ENCODE measurements around the gene L3MBTL4.

Gene L3MBTL4

DNA sequence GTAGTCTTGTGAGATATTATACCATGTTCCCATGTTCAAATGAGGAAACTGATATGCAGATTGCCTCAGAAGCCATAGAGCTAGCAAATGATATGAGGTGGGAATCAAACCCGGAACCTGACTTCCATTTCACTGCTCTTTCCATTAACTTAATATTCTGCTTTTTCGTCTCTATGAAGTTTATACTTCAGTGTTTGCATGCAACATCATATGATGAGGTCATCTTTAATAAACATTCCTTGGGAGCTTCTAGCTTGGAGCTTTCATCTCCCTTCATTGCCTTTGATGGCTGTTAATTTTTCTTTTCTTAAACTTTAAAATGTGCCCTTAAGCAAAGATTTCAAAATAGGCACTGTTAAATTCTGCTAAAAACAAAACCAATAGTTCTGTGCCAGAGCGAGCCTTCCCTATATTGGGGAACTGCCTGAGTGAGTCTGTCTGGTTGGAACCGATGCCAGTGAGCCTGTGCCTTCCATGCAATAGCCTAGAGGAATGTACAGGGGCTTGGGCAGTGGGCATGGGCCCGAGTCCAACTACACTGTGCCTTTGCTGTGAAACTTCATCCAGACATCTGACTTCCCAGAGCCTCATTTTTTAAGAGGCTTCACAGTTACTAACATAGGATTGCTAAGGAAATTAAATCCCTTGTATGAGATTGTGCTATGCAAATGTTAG lies 428.3 kb downstream of the L3MBTL4 start:
- DNase-seq (ENCODE audit: low spot score): no peak

- DNase-seq (ENCODE audit: low spot score): no peak
These were observed 430.5 kb downstream of the L3MBTL4 start for GRCh38 chr18:5984245-5984644.

GRCh38 chr18:5983488-5983887 lies 431.2 kb downstream of the L3MBTL4 start:
- DNase-seq (ENCODE audit: low spot score): no peak

- DNase-seq (ENCODE audit: low spot score): no peak
These were observed 432.4 kb downstream of the L3MBTL4 start for GRCh38 chr18:5982332-5982731.

GRCh38 chr18:5980721-5981120 lies 434.0 kb downstream of the L3MBTL4 start:
- no peak for DNase-seq (ENCODE audit: low spot score)

DNA sequence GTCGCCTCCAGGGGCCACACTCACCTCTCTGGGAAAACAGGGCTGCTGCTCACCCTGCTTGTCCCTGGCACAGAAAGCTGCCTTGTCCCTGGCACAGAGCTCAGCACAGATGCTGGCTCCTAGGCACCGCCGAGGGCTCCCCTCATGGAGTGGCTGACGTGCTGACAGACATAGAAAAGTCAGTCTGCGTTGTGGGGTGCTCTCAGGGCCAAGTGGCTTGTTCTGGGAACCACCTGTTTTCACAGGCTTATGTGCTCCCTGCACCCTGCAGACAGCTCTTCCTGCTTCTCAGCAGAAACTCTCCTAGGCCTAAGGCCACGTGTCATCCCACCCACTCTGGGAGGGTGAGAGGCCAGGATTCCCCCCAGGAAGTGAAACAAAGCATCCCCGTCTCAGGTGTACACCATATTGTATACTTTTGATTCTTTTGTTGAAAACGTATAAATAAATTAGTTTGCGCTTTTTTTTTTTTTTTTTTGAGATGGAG lies 434.7 kb downstream of the L3MBTL4 start:
- no peak for DNase-seq (ENCODE audit: low spot score)

- no peak for DNase-seq (ENCODE audit: low spot score)
These were observed 435.4 kb downstream of the L3MBTL4 start for GRCh38 chr18:5979176-5979888.

DNA sequence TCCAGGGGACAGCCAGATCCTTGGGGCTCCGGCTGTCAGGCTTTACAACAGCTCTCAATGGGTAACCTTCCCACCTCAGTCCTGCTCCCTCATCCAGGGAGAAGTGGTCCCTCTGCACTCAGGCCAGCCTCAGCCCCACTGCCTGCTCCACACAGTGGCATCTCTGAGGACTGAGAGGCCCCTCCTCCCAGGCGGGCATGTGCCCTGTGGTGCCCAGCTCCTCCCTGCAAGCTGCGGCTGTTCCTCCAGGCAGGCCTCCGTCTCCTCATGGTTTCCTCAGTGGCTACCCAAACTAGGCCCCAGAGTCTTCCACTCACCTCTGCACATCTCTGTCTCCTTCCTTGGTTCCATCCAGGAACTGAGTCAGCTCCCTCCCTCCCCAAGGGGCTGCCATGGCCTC lies 437.7 kb downstream of the L3MBTL4 start:
- DNase-seq (ENCODE audit: low spot score): no peak

DNA sequence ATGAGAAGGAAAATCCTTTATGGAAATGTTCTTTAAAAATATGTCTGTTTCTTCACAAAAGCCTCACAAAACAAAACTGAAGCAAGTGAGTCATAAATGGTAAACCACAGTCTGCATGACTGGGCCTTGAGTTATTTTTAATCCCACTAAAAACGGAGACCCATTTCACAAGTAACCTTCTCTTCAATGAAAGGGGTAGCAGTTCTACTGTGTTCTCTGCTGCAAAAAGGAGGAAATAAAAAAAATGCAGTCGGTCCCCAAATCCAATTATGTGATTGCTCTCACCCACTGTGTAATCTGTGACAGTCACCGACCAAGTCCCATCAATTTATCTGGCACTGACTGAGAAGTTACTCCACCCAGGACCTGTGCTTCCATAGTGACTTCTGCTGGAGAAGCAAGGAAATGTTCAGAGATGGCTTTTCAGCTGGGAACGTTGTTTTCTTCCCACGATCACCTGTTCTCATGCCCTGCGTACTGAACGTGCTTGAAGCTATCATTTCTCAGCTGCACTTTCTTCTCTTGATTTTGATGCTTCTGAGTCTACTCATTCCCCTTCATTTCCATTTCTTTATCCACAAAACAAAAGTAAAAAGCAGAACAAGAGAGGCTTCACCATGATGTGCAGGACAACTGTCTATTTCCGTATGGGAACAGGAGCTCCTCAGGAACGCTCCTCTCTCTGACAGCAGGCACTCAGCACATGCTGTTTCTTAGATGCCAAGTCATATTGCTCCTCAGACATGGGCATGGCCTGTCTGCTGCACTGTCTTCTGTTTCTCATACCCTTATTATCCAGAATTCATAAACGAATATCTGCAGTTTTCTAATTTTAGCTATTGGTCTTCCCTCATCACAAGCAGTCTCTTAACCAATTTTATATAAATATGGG lies 439.4 kb downstream of the L3MBTL4 start:
- no peak for DNase-seq (ENCODE audit: low spot score)

DNA sequence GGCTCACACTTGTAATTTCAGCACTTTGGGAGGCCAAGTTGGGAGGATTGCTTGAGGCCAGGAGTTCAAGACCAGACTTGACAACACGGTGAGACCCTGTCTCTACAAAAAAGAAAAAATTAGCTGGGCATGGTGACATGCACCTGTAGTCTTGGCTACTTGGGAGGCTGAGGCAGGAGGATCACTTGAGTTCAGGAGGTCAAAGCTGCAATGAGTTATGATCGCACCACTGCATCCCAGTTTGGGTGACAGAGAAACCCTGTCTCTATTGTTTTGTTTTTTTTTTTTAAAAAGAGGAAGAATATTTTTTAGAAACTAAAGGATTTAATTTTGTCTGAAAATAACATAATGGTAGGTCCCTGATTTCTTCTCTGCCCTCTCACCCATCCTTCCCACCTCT lies 440.0 kb downstream of the L3MBTL4 start:
- DNase-seq (ENCODE audit: low spot score): no peak

DNA sequence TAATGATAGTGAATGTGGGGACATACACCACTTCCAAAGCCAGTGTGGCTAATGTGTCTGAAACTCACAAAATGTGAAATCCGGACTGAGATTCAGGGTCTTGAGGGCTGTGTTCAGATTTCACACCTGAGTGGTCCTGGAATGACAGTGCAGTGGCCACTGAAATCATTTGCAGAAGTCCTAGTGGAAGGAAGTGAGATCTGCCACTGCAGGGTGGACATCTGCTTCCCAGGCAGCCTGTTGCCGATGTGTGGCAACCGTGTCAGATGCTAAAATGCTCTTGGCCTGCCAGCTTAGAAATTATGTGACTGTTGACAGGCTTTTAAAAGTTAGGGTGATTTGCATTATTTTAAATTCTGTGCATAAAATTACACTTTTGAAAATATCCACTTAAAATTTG lies 441.6 kb downstream of the L3MBTL4 start:
- DNase-seq (ENCODE audit: low spot score): no peak

DNA sequence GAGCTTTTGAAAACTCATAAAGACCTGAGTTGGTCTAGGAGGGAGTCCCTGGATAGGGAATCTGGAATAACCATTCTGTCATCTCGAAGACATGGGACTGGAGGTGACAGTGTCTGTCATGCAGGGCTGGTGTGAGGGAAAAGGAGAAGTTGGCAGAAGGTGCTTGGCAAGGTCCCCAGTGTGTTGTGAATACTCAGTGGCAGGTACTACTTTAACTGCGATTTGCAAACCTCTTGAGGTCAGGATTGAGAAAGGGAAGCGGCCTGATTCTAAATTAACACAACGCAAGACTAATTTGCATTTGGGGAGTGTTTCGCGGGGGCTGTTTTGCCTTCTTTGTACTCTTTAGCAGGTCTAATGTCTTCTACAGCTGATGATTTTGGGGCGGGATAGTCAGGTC lies 442.4 kb downstream of the L3MBTL4 start:
- DNase-seq (ENCODE audit: low spot score): no peak

DNA sequence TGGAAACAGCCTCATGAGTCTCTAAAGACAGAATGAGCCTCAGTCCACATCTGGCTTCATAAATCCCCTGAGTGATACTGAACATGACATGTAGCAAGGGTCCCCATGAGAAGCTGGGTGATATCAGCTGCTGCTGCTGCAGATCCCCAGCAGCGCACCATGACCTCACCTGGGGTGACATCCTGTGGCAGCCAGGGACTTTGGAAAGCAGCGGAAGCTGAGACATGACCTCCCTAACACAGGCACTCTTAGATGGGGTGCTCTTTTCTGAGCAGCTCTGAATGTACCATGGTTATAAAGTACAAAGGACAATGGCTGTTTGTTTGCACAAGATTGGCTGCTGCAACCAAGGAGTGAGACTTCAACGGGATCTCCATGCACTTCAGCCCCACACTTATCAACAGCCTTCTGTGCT lies 444.7 kb downstream of the L3MBTL4 start:
- peak; percentile 66 for DNase-seq (ENCODE audit: low spot score)

- peak; percentile 39 for DNase-seq (ENCODE audit: low spot score)
These were observed 445.2 kb downstream of the L3MBTL4 start for GRCh38 chr18:5969355-5969988.

- no peak for DNase-seq (ENCODE audit: low spot score)
These were observed 447.0 kb downstream of the L3MBTL4 start for GRCh38 chr18:5967666-5968065.

GRCh38 chr18:5967007-5967406 lies 447.7 kb downstream of the L3MBTL4 start:
- DNase-seq (ENCODE audit: low spot score): no peak

- no peak for DNase-seq (ENCODE audit: low spot score)
These were observed 448.2 kb downstream of the L3MBTL4 start for GRCh38 chr18:5966514-5966913.

DNA sequence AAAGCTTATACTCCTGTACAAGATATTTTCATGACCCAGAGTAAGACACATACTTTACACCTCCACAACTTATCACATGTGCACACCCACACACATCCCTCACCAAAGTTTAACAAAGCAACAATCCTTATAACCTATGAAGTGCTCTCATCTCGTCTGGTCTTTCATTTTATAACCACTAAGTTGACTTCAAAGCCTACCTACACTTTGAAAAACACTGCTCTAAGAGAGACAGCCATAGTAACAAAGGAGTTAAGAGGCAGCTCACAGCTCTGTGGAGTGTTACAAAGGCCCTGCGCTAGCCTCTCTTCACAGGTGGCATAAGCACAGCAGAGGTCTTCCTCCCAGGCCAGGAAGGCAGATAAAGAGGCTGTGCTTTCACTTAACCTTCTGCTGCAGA lies 449.7 kb downstream of the L3MBTL4 start:
- no peak for DNase-seq (ENCODE audit: low spot score)

DNA sequence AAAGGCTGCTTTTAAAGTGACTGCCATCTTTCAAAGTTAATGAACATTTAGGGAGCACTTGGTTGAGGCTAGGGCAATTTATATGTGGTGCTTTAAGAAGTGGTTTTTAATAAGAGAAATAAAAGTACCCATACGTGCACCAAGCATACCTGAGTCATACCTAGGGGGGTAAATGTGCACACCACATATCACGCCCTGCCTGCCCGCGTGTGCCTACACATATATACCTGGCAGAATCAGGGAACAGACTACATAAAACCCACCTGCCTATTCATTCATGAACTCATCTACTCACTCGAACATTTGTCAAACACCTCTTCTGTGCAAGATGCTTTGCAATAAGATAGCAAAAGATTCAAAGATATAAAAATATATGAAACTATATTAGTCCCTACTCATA lies 450.1 kb downstream of the L3MBTL4 start:
- no peak for DNase-seq (ENCODE audit: low spot score)

DNA sequence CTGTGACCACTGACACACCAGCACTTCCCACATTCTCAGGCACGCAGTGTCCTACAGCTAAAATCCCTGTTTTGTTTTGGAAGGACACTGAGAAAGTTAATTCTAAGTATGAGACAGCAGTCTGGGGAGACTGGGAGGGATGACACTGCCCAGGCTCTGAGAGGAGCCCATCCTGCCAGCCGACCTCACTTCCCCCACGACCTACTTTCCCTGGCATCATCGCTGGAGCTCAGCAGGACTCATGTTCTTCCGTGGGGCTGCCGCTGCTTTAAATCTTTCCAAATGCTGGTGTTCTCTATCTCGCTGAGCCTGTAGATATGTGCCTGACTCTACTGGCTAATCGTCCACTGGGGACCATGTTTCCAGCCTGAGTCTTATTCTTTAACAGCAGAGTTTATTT lies 450.6 kb downstream of the L3MBTL4 start:
- no peak for DNase-seq (ENCODE audit: low spot score)

- no peak for DNase-seq (ENCODE audit: low spot score)
These were observed 451.4 kb downstream of the L3MBTL4 start for GRCh38 chr18:5963267-5963666.

DNA sequence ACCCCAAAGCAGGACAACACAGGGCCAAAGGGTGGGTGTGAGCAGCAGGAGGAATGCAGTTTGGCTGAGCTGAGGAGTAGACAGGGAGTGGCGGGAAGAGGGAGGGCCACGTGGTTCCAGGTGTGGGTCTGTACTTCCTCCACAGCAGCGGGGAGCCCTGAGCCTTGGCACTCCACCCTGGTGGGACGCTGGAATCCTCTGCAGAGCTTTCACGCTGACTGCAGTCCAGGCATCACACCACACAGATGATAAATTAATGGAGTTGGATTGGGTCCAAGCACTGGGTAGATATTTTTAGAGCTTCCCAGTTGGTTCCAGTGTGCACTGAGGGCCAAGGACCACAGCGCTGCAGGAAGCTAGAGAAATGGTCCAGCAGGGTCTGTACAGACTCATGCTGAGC lies 452.3 kb downstream of the L3MBTL4 start:
- no peak for DNase-seq (ENCODE audit: low spot score)

All from putamen (tissue), 1 donor.